ENCODE results near the gene ATXN1.

DNA sequence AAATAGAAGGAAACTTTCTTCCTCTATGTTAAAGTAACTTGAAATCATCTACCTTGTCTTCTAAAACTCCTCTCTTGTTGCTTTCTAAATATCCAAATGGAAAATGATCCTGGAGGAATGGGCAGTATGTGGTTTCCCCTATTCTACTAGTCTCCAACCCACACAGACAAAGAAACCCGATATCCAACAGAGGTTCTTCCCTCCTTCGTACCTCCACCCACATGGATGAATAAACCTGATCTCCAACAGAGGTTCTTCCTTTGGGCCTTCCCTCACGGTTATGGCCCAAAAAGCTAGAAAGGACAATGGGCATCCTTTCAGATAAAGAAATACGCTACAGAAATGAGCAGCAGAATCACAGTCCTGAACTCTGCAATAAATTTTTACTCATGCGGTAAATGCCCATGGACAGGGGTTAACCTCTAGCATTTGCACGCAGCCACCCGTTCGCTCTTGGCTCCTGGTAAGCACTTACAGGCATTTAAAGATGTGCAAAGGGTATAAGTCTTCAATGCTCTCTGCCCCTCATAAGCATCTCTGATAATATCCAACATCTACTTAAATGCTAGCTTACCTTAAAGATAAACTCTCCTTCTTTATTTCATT, 392.0 kb downstream of the ATXN1 start:
- no peak for TF ChIP-seq EZH2phosphoT487 (IDR thresholded peaks at IDR 0.05; ENCODE audit: insufficient read depth, low read depth)
- no peak for TF ChIP-seq EZH2 (IDR thresholded peaks at IDR 0.05; ENCODE audit: insufficient read depth, poor library complexity, severe bottlenecking)

Data from GM23248 (cell line).